HepG2 (cell line): ENCODE measurements around the gene MORN3. TPM values are rescaled to one million over a fixed set of nuclear protein-coding genes. Genes with fewer than 3 reads are reported as not detected.

Experiments used
- ATAC-seq: fragments of 200-7000 bp; cut with Tn5 transposase; 3 replicates; pipeline ENCODE4 v1.9.1; 2020; ENCODE audit warnings: mild to moderate bottlenecking, moderate library complexity
- BruUV-seq: library from RNA; stranded (reverse); fragments of 400-500 nt; replicated peaks from 2 replicates; lab custom pipeline; 2021; lab: Mats Ljungman, UMichigan
- CTCF ChIA-PET: fragments of 300-600 bp; formaldehyde crosslinking; extraction: SDS; loops from one replicate; lab custom pipeline; 2021; ENCODE audit warnings: low total read pairs, inconsistent platforms, low intra/inter-chr PET ratio; lab: Yijun Ruan, JAX
- POLR2A ChIA-PET: fragments of 350-600 bp; sonication (Branson Sonifier 250); formaldehyde crosslinking; loops from one replicate; lab custom pipeline; 2020; ENCODE audit warnings: antibody characterized with exemption, inconsistent platforms; lab: Yijun Ruan, JAX
- DNase-seq: peaks from one replicate; pipeline ENCODE4 v3.0.0-alpha.2; 2015; ENCODE audit warnings: low spot score
- FAIRE-seq: peaks from 3 replicates; lab custom pipeline; 2011; peaks lifted over from hg19 to GRCh38; lab: Jason Lieb, UNC
- H2AFZ ChIP-seq: one replicate; pipeline ENCODE4 v1.6.1; 2011; ENCODE audit warnings: low read length, inconsistent platforms
- H3K27ac ChIP-seq: fragments of 300-600 bp; 3 replicates; pipeline ENCODE4 v1.8.0; 2011; ENCODE audit warnings: mixed run types, mild to moderate bottlenecking, mixed read lengths, low read length, inconsistent platforms; ENCODE audit not compliant: insufficient read depth; ENCODE audit errors: extremely low read length
- H3K27me3 ChIP-seq, 2 experiments: fragments of 200-600 bp in 1 of 2; 2 replicates in 1 of 2; 3 replicates in 1 of 2; pipeline versions ENCODE4 v1.6.0 to v1.8.0; 2011; ENCODE audit warnings: low read length in 2 of 2, mild to moderate bottlenecking in 2 of 2, moderate library complexity in 2 of 2, inconsistent platforms in 1 of 2; ENCODE audit not compliant: insufficient read depth in 2 of 2, control insufficient read depth in 1 of 2
- H3K36me3 ChIP-seq, 2 experiments: fragments of 200-600 bp in 1 of 2; replicated peaks in 1 of 2; 2 replicates in 1 of 2; 3 replicates in 1 of 2; pipeline versions ENCODE4 v1.5.1 to v1.8.0; 2011; ENCODE audit warnings: low read length in 2 of 2, inconsistent platforms in 1 of 2; ENCODE audit not compliant: insufficient read depth in 2 of 2, control insufficient read depth in 1 of 2
- H3K4me1 ChIP-seq: 2 replicates; pipeline ENCODE4 v1.5.1; 2012; ENCODE audit warnings: low read length, inconsistent platforms; ENCODE audit not compliant: insufficient read depth
- H3K4me2 ChIP-seq: 2 replicates; pipeline ENCODE4 v1.6.0; 2011; ENCODE audit warnings: low read depth, low read length, inconsistent platforms
- H3K4me3 ChIP-seq, 3 experiments: fragments of 200-600 bp in 1 of 3; sonication (generic), shearing (Covaris generic) in 1 of 3; replicated peaks in 1 of 3; 2 replicates each; pipeline ENCODE4 v1.5.1; 2011 to 2016; ENCODE audit warnings: low read length in 3 of 3, inconsistent platforms in 2 of 3, low read depth in 2 of 3, mild to moderate bottlenecking in 2 of 3, control low read depth in 1 of 3, mixed read lengths in 1 of 3; ENCODE audit not compliant: insufficient read depth in 1 of 3
- H3K79me2 ChIP-seq: one replicate; pipeline ENCODE4 v1.6.1; 2011; ENCODE audit warnings: low read length, inconsistent platforms; ENCODE audit not compliant: insufficient read depth
- H3K9ac ChIP-seq: 2 replicates; pipeline ENCODE4 v1.6.0; 2011; ENCODE audit warnings: mild to moderate bottlenecking, low read depth, low read length, inconsistent platforms; ENCODE audit not compliant: insufficient read depth
- H3K9me3 ChIP-seq: 2 replicates; pipeline ENCODE4 v1.5.1; 2012; ENCODE audit warnings: mild to moderate bottlenecking, low read length
- H4K20me1 ChIP-seq: 2 replicates; pipeline ENCODE4 v1.6.0; 2011; ENCODE audit warnings: inconsistent platforms, mild to moderate bottlenecking, low read length, moderate library complexity; ENCODE audit not compliant: insufficient read depth
- MED8 ChIP-seq: sonication (generic); formaldehyde crosslinking; IDR thresholded peaks from 2 replicates; pipeline ENCODE4 v1.8.1; 2023; ENCODE audit warnings: mild to moderate bottlenecking, missing genetic modification reagents; ENCODE audit not compliant: insufficient replicate concordance
- NFIB ChIP-seq: sonication (generic); formaldehyde crosslinking; IDR thresholded peaks from 2 replicates; pipeline ENCODE4 v1.9.0; 2021; ENCODE audit warnings: missing genetic modification reagents, mild to moderate bottlenecking, borderline replicate concordance
- RFXAP ChIP-seq: sonication (generic); formaldehyde crosslinking; IDR thresholded peaks from 2 replicates; pipeline ENCODE4 v1.4.0; 2020; ENCODE audit warnings: missing genetic modification reagents, borderline replicate concordance
- SALL1 ChIP-seq: sonication (generic); formaldehyde crosslinking; IDR thresholded peaks from 2 replicates; pipeline ENCODE4 v1.8.0; 2022; ENCODE audit warnings: mild to moderate bottlenecking, missing genetic modification reagents
- ZBTB1 ChIP-seq: sonication (generic); formaldehyde crosslinking; IDR thresholded peaks from 2 replicates; pipeline ENCODE4 v1.4.0; 2020; ENCODE audit warnings: missing genetic modification reagents, borderline replicate concordance
- ZNF232 ChIP-seq: sonication (generic); formaldehyde crosslinking; IDR thresholded peaks from 2 replicates; pipeline ENCODE4 v1.4.0; 2020; ENCODE audit warnings: missing genetic modification reagents, borderline replicate concordance
- ZNF431 ChIP-seq: sonication (generic); formaldehyde crosslinking; IDR thresholded peaks from 2 replicates; pipeline ENCODE4 v1.9.0; 2022; ENCODE audit warnings: missing genetic modification reagents, low read depth, mild to moderate bottlenecking, borderline replicate concordance
- ZNF558 ChIP-seq: sonication (generic); formaldehyde crosslinking; IDR thresholded peaks from 2 replicates; pipeline ENCODE4 v1.9.0; 2022; ENCODE audit warnings: mild to moderate bottlenecking, missing genetic modification reagents, borderline replicate concordance
- ZNF839 ChIP-seq: sonication (generic); formaldehyde crosslinking; IDR thresholded peaks from 2 replicates; pipeline ENCODE4 v1.4.0; 2020; ENCODE audit warnings: missing genetic modification reagents, mild to moderate bottlenecking, borderline replicate concordance
- WGBS: methylation state at CpG from one replicate; pipeline ENCODE4 v1.1.6; 2017; ENCODE audit warnings: low lambda C conversion rate; 5-methylcytosine and 5-hydroxymethylcytosine counted together
- in situ Hi-C: cut with HindIII; loops from 2 replicates; pipeline ENCODE4 v1.10.0; 2017; ENCODE audit warnings: low pct_unique_long_range_greater_than_20kb; ENCODE audit not compliant: extremely low pct_ligation_motif_present
- intact Hi-C: fragments of 100-400 bp; cut with micrococcal nuclease; formaldehyde crosslinking; loops from one replicate; pipeline ENCODE4 v1.10.0; 2022; ENCODE audit not compliant: unreplicated experiment
- polyA plus RNA-seq, 8 experiments: library from polyadenylated mRNA; depleted of rRNA in 3 of 8; stranded (reverse) in 7 of 8; unstranded in 1 of 8; fragments of >200 nt; fragmentation: Illumina TruSeq in 4 of 8; extraction: Trizol in 4 of 8; gene quantifications; 2 replicates each; pipeline versions ENCODE4 v1.2.1 to v1.2.3, GENCODE V29; 2011 to 2016; ENCODE audit warnings: low read depth in 4 of 8, missing spikeins in 1 of 8, mixed read lengths in 1 of 8; ENCODE audit not compliant: insufficient read depth in 1 of 8
- total RNA-seq, 5 experiments: library from RNA; depleted of rRNA; stranded (reverse); fragments of >200 nt; fragmentation: Illumina TruSeq; extraction: Trizol; gene quantifications; 2 replicates each; pipeline ENCODE4 v1.2.3, GENCODE V29; 2016; ENCODE audit warnings: low read depth in 1 of 5

MORN3 gene
- total and polyA plus RNA-seq, 2 of the 13 experiments (the other 11 are each of a cell fraction or from before 2014, with no cell fraction given), result 1.1 to 2.0 TPM

DNA sequence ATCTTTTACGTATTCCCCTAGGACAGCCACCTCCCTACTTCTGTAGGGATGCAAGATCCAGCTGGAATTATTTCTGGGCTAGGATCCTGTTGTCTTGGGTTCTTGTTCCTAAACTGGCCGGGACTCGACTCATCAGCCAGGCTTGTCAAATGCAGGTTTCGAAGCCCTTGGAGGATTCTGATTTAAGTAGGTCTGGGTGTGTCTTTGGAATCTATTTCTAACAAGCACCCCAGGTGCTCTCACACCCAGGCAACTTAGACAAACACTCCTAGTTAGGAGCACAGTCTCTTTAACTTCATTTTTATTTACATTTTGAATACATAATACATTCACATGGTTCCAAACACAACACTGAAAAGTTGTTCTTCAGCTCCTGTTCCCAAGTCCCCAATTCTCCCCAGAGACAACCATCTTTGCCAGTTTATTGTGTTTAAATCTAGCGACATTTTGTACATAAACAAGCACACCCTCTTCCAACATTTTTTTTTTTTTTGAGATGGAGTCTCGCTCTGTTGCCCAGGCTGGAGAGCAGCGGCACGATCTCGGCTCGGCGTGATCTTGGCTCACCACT lies 20.9 kb downstream of the MORN3 start:
- no peaks in the 10 kb centered on the region for H3K36me3 ChIP-seq
- no peak overlapping the region for H3K4me2 ChIP-seq
- no peaks in the 10 kb centered on the region for H3K9me3 ChIP-seq
- POLR2A ChIA-PET, result interaction anchor here (1.0 kb wide), 1 partner anchor 21 kb away, joined by 5 read pairs; no protein-coding TSS in a partner anchor
- H3K27me3 ChIP-seq, result no peaks in the 10 kb centered on the region
- DNase-seq, result no peak
- TF ChIP-seq NFIB (no peak), ZNF431 (CRISPR knock-in tag) (no peak), SALL1 (CRISPR knock-in tag) (no peak)
- CTCF ChIA-PET, result no interaction called here
- no peak overlapping the region for H3K27ac ChIP-seq
- no TSS peak for BruUV-seq
- no peaks in the 10 kb centered on the region for H4K20me1 ChIP-seq
- intact Hi-C loops, result no loop called here
- H2AFZ ChIP-seq, result no peak overlapping the region
- no peak for FAIRE-seq
- ATAC-seq, result no peak
- no peak overlapping the region for H3K9ac ChIP-seq
- in situ Hi-C loops, result no loop called here
- 91% methylated on average over 11 of the region's 11 CpGs for WGBS
- H3K4me1 ChIP-seq, result no peaks in the 10 kb centered on the region
- no peak overlapping the region for H3K4me3 ChIP-seq
- H3K79me2 ChIP-seq, result no peaks in the 10 kb centered on the region

DNA sequence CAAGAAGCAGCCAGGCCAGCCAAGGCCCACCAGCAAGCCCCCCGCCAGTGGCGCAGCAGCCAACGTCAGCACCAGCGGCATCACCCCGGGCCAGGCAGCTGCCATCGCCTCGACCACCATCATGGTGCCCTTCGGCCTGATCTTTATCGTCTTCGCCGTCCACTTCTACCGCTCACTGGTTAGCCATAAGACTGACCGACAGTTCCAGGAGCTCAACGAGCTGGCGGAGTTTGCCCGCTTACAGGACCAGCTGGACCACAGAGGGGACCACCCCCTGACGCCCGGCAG lies 28.2 kb downstream of the MORN3 start:
- peaks cover 9% of the 10 kb centered on the region; the same call in 1 of the 2 replicates for H3K4me1 ChIP-seq
- no TSS peak for BruUV-seq
- no peaks in the 10 kb centered on the region for H3K9me3 ChIP-seq
- 98% methylated on average over 18 of the region's 18 CpGs for WGBS
- CTCF ChIA-PET, result no interaction called here
- H3K79me2 ChIP-seq, result no peaks in the 10 kb centered on the region
- H4K20me1 ChIP-seq, result no peaks in the 10 kb centered on the region
- no peak overlapping the region for H3K27ac ChIP-seq
- H3K9ac ChIP-seq, result no peak overlapping the region
- no peak for TF ChIP-seq ZNF558
- TF ChIP-seq ZBTB1, result no peak
- TF ChIP-seq ZNF232 (CRISPR knock-in tag), result no peak
- no peak for TF ChIP-seq MED8 (CRISPR knock-in tag)
- TF ChIP-seq RFXAP (CRISPR knock-in tag), result no peak
- no peak for TF ChIP-seq ZNF839 (CRISPR knock-in tag)
- ATAC-seq (no peak; the same call in 1 of the 3 replicates), FAIRE-seq (no peak), DNase-seq (no peak)
- in situ Hi-C loops (no loop called here), intact Hi-C loops (no loop called here)
- H2AFZ ChIP-seq, result no peak overlapping the region
- POLR2A ChIA-PET, result interaction anchor here (1.5 kb wide), 1 partner anchor 14 kb away, joined by 7 read pairs; the partner anchor contains the start of gene ORAI1
- no peak overlapping the region for H3K4me3 ChIP-seq
- peaks cover 3% of the 10 kb centered on the region in 2 experiments; a peak in 1 of 5 replicates for H3K36me3 ChIP-seq
- no peaks in the 10 kb centered on the region for H3K27me3 ChIP-seq
- no peak overlapping the region for H3K4me2 ChIP-seq
